Liver (tissue), 9 donors: ENCODE data around the gene SLC25A13. TPM values are rescaled to one million over a fixed set of nuclear protein-coding genes. Genes with fewer than 3 reads are reported as not detected.

Source experiments
- DNase-seq: peaks from one replicate; pipeline ENCODE4 v3.0.0-alpha.2; 2017; ENCODE audit warnings: low spot score
- H3K27ac ChIP-seq, 2 donors: one replicate each; pipeline ENCODE4 v1.7.0; 2013; ENCODE audit warnings: inconsistent platforms in 2 of 2, low read length in 2 of 2, control low read depth in 1 of 2, low read depth in 1 of 2, mild to moderate bottlenecking in 1 of 2
- H3K27me3 ChIP-seq, 4 donors: one replicate each; pipeline versions ENCODE4 v1.6.1 to v1.7.0; 2013; ENCODE audit warnings: low read length in 3 of 4, inconsistent platforms in 1 of 4, mild to moderate bottlenecking in 1 of 4, moderate library complexity in 1 of 4; ENCODE audit not compliant: control insufficient read depth in 4 of 4, insufficient read depth in 4 of 4
- H3K36me3 ChIP-seq, 4 donors: one replicate each; pipeline versions ENCODE4 v1.6.1 to v1.7.0; 2013; ENCODE audit warnings: low read length in 3 of 4, mild to moderate bottlenecking in 3 of 4, low read depth in 1 of 4, moderate library complexity in 1 of 4; ENCODE audit not compliant: control insufficient read depth in 4 of 4, insufficient read depth in 3 of 4
- H3K4me1 ChIP-seq, 4 donors: one replicate each; pipeline versions ENCODE4 v1.6.1 to v1.7.0; 2013; ENCODE audit warnings: low read length in 3 of 4, mild to moderate bottlenecking in 3 of 4, moderate library complexity in 1 of 4; ENCODE audit not compliant: control insufficient read depth in 4 of 4, insufficient read depth in 4 of 4
- H3K4me3 ChIP-seq, 3 donors: one replicate each; pipeline versions ENCODE4 v1.6.1 to v1.7.0; 2013; ENCODE audit warnings: low read length in 3 of 3, control low read depth in 1 of 3, low read depth in 1 of 3, mild to moderate bottlenecking in 1 of 3
- H3K9ac ChIP-seq, 2 donors: one replicate each; pipeline ENCODE4 v1.7.0; 2013; ENCODE audit warnings: low read length in 2 of 2, mild to moderate bottlenecking in 2 of 2, moderate library complexity in 2 of 2, control low read depth in 1 of 2, low read depth in 1 of 2
- H3K9me3 ChIP-seq, 4 donors: one replicate each; pipeline versions ENCODE4 v1.6.1 to v1.7.0; 2013; ENCODE audit warnings: low read length in 3 of 4; ENCODE audit not compliant: control insufficient read depth in 4 of 4
- ATF3 ChIP-seq: IDR thresholded peaks from 2 replicates; pipeline ENCODE4 v1.6.1; 2016; ENCODE audit warnings: antibody characterized with exemption
- CTCF ChIP-seq: fragments of 150-350 bp; IDR thresholded peaks from 2 replicates; pipeline ENCODE4 v1.5.1; 2017; ENCODE audit warnings: improper control_type of control experiment, low read depth, low read length; ENCODE audit not compliant: missing input control
- EGR1 ChIP-seq, 2 donors: IDR thresholded peaks; 2 replicates each; pipeline ENCODE4 v1.6.1; 2016 to 2018; ENCODE audit warnings: antibody characterized with exemption in 2 of 2, low read depth in 2 of 2
- FOXA1 ChIP-seq: IDR thresholded peaks from 2 replicates; pipeline ENCODE4 v1.6.1; 2016; ENCODE audit warnings: antibody characterized with exemption
- FOXA2 ChIP-seq: IDR thresholded peaks from 2 replicates; pipeline ENCODE4 v1.6.1; 2016; ENCODE audit warnings: antibody characterized with exemption
- GABPA ChIP-seq, 2 donors: IDR thresholded peaks in 1 of 2; conservative IDR thresholded peaks in 1 of 2; 2 replicates each; pipeline ENCODE4 v1.6.1; 2016; ENCODE audit warnings: antibody characterized with exemption in 2 of 2, mild to moderate bottlenecking in 1 of 2, moderate library complexity in 1 of 2
- HNF4A ChIP-seq, 2 donors: conservative IDR thresholded peaks; 2 replicates each; pipeline ENCODE4 v1.6.1; 2016; ENCODE audit warnings: antibody characterized with exemption in 2 of 2, mild to moderate bottlenecking in 2 of 2
- JUND ChIP-seq, 2 donors: IDR thresholded peaks; 2 replicates each; pipeline ENCODE4 v1.6.1; 2016; ENCODE audit warnings: antibody characterized with exemption in 2 of 2
- MAX ChIP-seq: IDR thresholded peaks from 2 replicates; pipeline ENCODE4 v1.6.1; 2016; ENCODE audit warnings: antibody characterized with exemption
- NR2F2 ChIP-seq: IDR thresholded peaks from 2 replicates; pipeline ENCODE4 v1.6.1; 2016; ENCODE audit warnings: antibody characterized with exemption
- RAD21 ChIP-seq, 2 donors: IDR thresholded peaks; 2 replicates each; pipeline ENCODE4 v1.6.1; 2016; ENCODE audit warnings: antibody characterized with exemption in 2 of 2, mild to moderate bottlenecking in 2 of 2
- REST ChIP-seq: IDR thresholded peaks from 2 replicates; pipeline ENCODE4 v1.6.1; 2016; ENCODE audit warnings: antibody characterized with exemption, mild to moderate bottlenecking
- RXRA ChIP-seq, 2 donors: IDR thresholded peaks; 2 replicates each; pipeline ENCODE4 v1.6.1; 2017 to 2018; ENCODE audit warnings: antibody characterized with exemption in 2 of 2, mild to moderate bottlenecking in 1 of 2
- SP1 ChIP-seq: IDR thresholded peaks from 2 replicates; pipeline ENCODE4 v1.6.1; 2018; ENCODE audit warnings: antibody characterized with exemption, mild to moderate bottlenecking
- TAF1 ChIP-seq: conservative IDR thresholded peaks from 2 replicates; pipeline ENCODE4 v1.6.1; 2016; ENCODE audit warnings: antibody characterized with exemption, mild to moderate bottlenecking
- YY1 ChIP-seq: IDR thresholded peaks from 2 replicates; pipeline ENCODE4 v1.6.1; 2016; ENCODE audit warnings: antibody characterized with exemption, mild to moderate bottlenecking
- ZBTB33 ChIP-seq: IDR thresholded peaks from 2 replicates; pipeline ENCODE4 v1.6.1; 2016; ENCODE audit warnings: antibody characterized with exemption
- WGBS: extraction: QIAGEN DNeasy Blood & Tissue Kit; methylation state at CpG from one replicate; pipeline ENCODE4 v1.1.7; 2013; 5-methylcytosine and 5-hydroxymethylcytosine counted together
- polyA plus RNA-seq, 2 donors: library from polyadenylated mRNA; stranded (reverse) in 1 of 2; unstranded in 1 of 2; fragments of 200-250 nt in 1 of 2; fragments of >200 nt in 1 of 2; fragmentation: Nextera tagmentation in 1 of 2; extraction: Ambion mirVana in 1 of 2; gene quantifications; one replicate each; pipeline versions ENCODE4 v1.2.1 to v1.2.3, GENCODE V29; 2013 to 2015
- total RNA-seq, 2 donors: library from RNA; depleted of rRNA; stranded (reverse); fragments of >200 nt; gene quantifications; one replicate each; pipeline ENCODE4 v1.2.3, GENCODE V29; 2014
- donor health status: healthy.
- donor health status: healthy.
- donor health status: healthy.
- donor health status: healthy.
- donor health status: healthy.

Gene SLC25A13
- total and polyA plus RNA-seq, 4 donors = 45.6 to 116 (median 63.9) TPM

GRCh38 chr7:96304573-96304972 lies 17.3 kb downstream of the SLC25A13 start:
- Histone ChIP-seq H3K27me3 (no peaks in the 10 kb centered on the region), H3K4me3 (no peak overlapping the region), H3K36me3 (no peaks in the 10 kb centered on the region), H3K4me1 (peaks cover 17 to 94% (median 72%) of the 10 kb centered on the region in 4 donors), H3K27ac (no peak overlapping the region), H3K9ac (no peak overlapping the region), H3K9me3 (no peaks in the 10 kb centered on the region)
- no peak for DNase-seq
- TF ChIP-seq YY1 = no peak
- no peak for TF ChIP-seq FOXA2
- no peak for TF ChIP-seq EGR1 (IDR thresholded peaks at IDR 0.05; ENCODE audit: low read depth in 2 of 2)
- no peak for TF ChIP-seq REST
- TF ChIP-seq RXRA (IDR thresholded peaks at IDR 0.05) = no peak
- TF ChIP-seq CTCF = no peak
- TF ChIP-seq ZBTB33 = no peak
- TF ChIP-seq HNF4A (conservative IDR thresholded peaks at IDR 0.05) = no peak
- no peak for TF ChIP-seq SP1
- no peak for TF ChIP-seq NR2F2
- TF ChIP-seq RAD21 (IDR thresholded peaks at IDR 0.05) = no peak
- no peak for TF ChIP-seq MAX
- no peak for TF ChIP-seq FOXA1
- no peak for TF ChIP-seq ATF3
- no peak for TF ChIP-seq JUND (IDR thresholded peaks at IDR 0.05)
- TF ChIP-seq GABPA (IDR thresholded peaks at IDR 0.05 in 1 of 2, conservative IDR thresholded peaks at IDR 0.05 in 1 of 2) = no peak
- TF ChIP-seq TAF1 = no peak
- 74% methylated on average over 3 of the region's 3 CpGs for WGBS
